GM12878 (cell line): ENCODE results near the gene CD7. TPM values are rescaled to one million over a fixed set of nuclear protein-coding genes. Genes with fewer than 3 reads are reported as not detected.

Source experiments
- ATAC-seq: fragments of 200-7000 bp; cut with Tn5 transposase; 3 replicates; pipeline ENCODE4 v1.9.1; 2020; ENCODE audit warnings: mild to moderate bottlenecking, moderate library complexity
- BruUV-seq: library from RNA; stranded (reverse); fragments of 400-500 nt; replicated peaks from 2 replicates; lab custom pipeline; 2021; lab: Mats Ljungman, UMichigan
- CTCF ChIA-PET: fragments of 300-600 bp; sonication (Branson Sonifier 250); formaldehyde crosslinking; extraction: SDS; loops from one replicate; lab custom pipeline; 2021; ENCODE audit warnings: inconsistent platforms; lab: Yijun Ruan, JAX
- POLR2A ChIA-PET: fragments of 350-600 bp; formaldehyde crosslinking; extraction: SDS; loops from one replicate; lab custom pipeline; 2021; ENCODE audit warnings: inconsistent platforms; lab: Charles Lee
- RAD21 ChIA-PET: fragments of 300-600 bp; sonication (Branson Sonifier 250); formaldehyde crosslinking; loops from one replicate; lab custom pipeline; 2023; ENCODE audit warnings: antibody characterized with exemption; ENCODE audit not compliant: unreplicated experiment; lab: Charles Lee
- SMC1A ChIA-PET: fragments of 300-600 bp; sonication (Branson Sonifier 250); formaldehyde crosslinking; loops from one replicate; lab custom pipeline; 2023; ENCODE audit not compliant: unreplicated experiment, uncharacterized antibody; lab: Charles Lee
- DNase-seq: peaks from one replicate; pipeline ENCODE4 v3.0.0-alpha.2; 2011; ENCODE audit warnings: low read depth, low spot score
- FAIRE-seq: peaks from 3 replicates; lab custom pipeline; 2011; peaks lifted over from hg19 to GRCh38; lab: Jason Lieb, UNC
- H2AFZ ChIP-seq: 2 replicates; pipeline ENCODE4 v1.6.0; 2011; ENCODE audit warnings: low read depth, low read length, control low read depth; ENCODE audit not compliant: control insufficient read depth
- H3K27ac ChIP-seq: 2 replicates; pipeline ENCODE4 v1.5.1; 2011; ENCODE audit warnings: control low read depth; ENCODE audit not compliant: control insufficient read depth, insufficient read depth
- H3K27me3 ChIP-seq, 2 experiments: replicated peaks in 1 of 2; 2 replicates each; pipeline versions ENCODE4 v1.6.0 to v1.6.1; 2011; ENCODE audit warnings: low read length in 1 of 2; ENCODE audit not compliant: control insufficient read depth in 2 of 2, insufficient read depth in 2 of 2
- H3K36me3 ChIP-seq, 2 experiments: 2 replicates each; pipeline ENCODE4 v1.5.1; 2011; ENCODE audit warnings: low read length in 1 of 2; ENCODE audit not compliant: control insufficient read depth in 2 of 2, insufficient read depth in 2 of 2
- H3K4me1 ChIP-seq: 2 replicates; pipeline ENCODE4 v1.6.1; 2011; ENCODE audit warnings: mild to moderate bottlenecking, low read length, moderate library complexity, mixed read lengths; ENCODE audit not compliant: control insufficient read depth, insufficient read depth
- H3K4me2 ChIP-seq: 2 replicates; pipeline ENCODE4 v1.6.0; 2011; ENCODE audit warnings: control low read depth; ENCODE audit not compliant: control insufficient read depth, insufficient read depth
- H3K4me3 ChIP-seq: fragments of 200-600 bp; sonication (generic); 2 replicates; pipeline ENCODE4 v1.5.1; 2016
- H3K79me2 ChIP-seq: 2 replicates; pipeline ENCODE4 v1.6.0; 2011; ENCODE audit warnings: low read length; ENCODE audit not compliant: control insufficient read depth, insufficient read depth
- H3K9ac ChIP-seq: 2 replicates; pipeline ENCODE4 v1.8.0; 2011; ENCODE audit warnings: low read length, control low read depth, mixed read lengths; ENCODE audit not compliant: control insufficient read depth, insufficient read depth
- H3K9me3 ChIP-seq: replicated peaks from 3 replicates; pipeline ENCODE4 v1.5.1; 2011; ENCODE audit warnings: mild to moderate bottlenecking, low read length; ENCODE audit not compliant: control insufficient read depth, insufficient read depth
- H4K20me1 ChIP-seq: 2 replicates; pipeline ENCODE4 v1.6.0; 2011; ENCODE audit not compliant: control insufficient read depth, insufficient read depth
- EGR1 ChIP-seq, 2 experiments: IDR thresholded peaks; 1 replicate in 1 of 2; 2 replicates in 1 of 2; pipeline ENCODE4 v1.6.1; 2011 to 2012; ENCODE audit warnings: low read depth in 2 of 2, low read length in 2 of 2, borderline replicate concordance in 1 of 2, mild to moderate bottlenecking in 1 of 2, moderate library complexity in 1 of 2
- MTA3 ChIP-seq: IDR thresholded peaks from 2 replicates; pipeline ENCODE4 v1.6.1; 2012; ENCODE audit warnings: low read length, inconsistent platforms, borderline replicate concordance
- SKIL ChIP-seq: fragments of 450-650 bp; IDR thresholded peaks from 2 replicates; pipeline ENCODE4 v1.6.1; 2017; ENCODE audit warnings: mild to moderate bottlenecking, low read depth, inconsistent platforms; ENCODE audit not compliant: poor library complexity, severe bottlenecking
- TBL1XR1 ChIP-seq: IDR thresholded peaks from 2 replicates; pipeline ENCODE4 v1.6.1; 2012; ENCODE audit warnings: low read depth, low read length, improper control_type of control experiment
- WGBS: methylation state at CpG from one replicate; pipeline ENCODE4 v1.1.6; 2016; ENCODE audit warnings: low lambda C conversion rate; ENCODE audit not compliant: insufficient replicate concordance, insufficient coverage; ENCODE audit errors: missing lambda C conversion rate; 5-methylcytosine and 5-hydroxymethylcytosine counted together
- in situ Hi-C: fragments of 300-500 bp; cut with MboI; formaldehyde crosslinking; loops from 9 replicates; pipeline ENCODE4 v1.14.3; 2018; ENCODE audit warnings: mixed read lengths
- intact Hi-C: fragments of 100-400 bp; cut with micrococcal nuclease; formaldehyde crosslinking; loops from one replicate; pipeline ENCODE4 v1.14.2; 2022; ENCODE audit not compliant: unreplicated experiment
- polyA plus RNA-seq, 11 experiments: library from polyadenylated mRNA; depleted of rRNA in 4 of 11; unstranded in 6 of 11; stranded (reverse) in 5 of 11; fragments of >200 nt; fragmentation: Nextera tagmentation in 4 of 11; fragmentation: Illumina TruSeq in 1 of 11; extraction: Ambion mirVana in 4 of 11; extraction: Trizol in 1 of 11; gene quantifications; 1 replicate in 1 of 11; 2 replicates in 10 of 11; pipeline versions ENCODE4 v1.2.1 to v1.2.3, GENCODE V29; 2011 to 2016; ENCODE audit warnings: inconsistent platforms in 2 of 11, missing spikeins in 2 of 11, low read depth in 1 of 11
- total RNA-seq, 4 experiments: library from RNA; depleted of rRNA in 3 of 4; stranded (reverse); fragments of >200 nt in 3 of 4; fragmentation: Illumina TruSeq in 1 of 4; extraction: Trizol in 1 of 4; gene quantifications; 2 replicates each; pipeline versions ENCODE4 v1.2.1 to v1.2.3, GENCODE V29; 2013 to 2021
- TF ChIP-seq, protein P1 (sequence below): fragments of 450-650 bp; IDR thresholded peaks from 2 replicates; pipeline ENCODE4 v1.6.1; 2014; ENCODE audit warnings: mild to moderate bottlenecking
- TF ChIP-seq, protein P2 (sequence below): fragments of 450-650 bp; IDR thresholded peaks from 2 replicates; pipeline ENCODE4 v1.6.1; 2016; ENCODE audit warnings: mild to moderate bottlenecking

The CD7 gene
- total and polyA plus RNA-seq, 10 of the 15 experiments (the other 5 are each of a cell fraction or from before 2014, with no cell fraction given), result 0.33 TPM; not detected in 9

DNA sequence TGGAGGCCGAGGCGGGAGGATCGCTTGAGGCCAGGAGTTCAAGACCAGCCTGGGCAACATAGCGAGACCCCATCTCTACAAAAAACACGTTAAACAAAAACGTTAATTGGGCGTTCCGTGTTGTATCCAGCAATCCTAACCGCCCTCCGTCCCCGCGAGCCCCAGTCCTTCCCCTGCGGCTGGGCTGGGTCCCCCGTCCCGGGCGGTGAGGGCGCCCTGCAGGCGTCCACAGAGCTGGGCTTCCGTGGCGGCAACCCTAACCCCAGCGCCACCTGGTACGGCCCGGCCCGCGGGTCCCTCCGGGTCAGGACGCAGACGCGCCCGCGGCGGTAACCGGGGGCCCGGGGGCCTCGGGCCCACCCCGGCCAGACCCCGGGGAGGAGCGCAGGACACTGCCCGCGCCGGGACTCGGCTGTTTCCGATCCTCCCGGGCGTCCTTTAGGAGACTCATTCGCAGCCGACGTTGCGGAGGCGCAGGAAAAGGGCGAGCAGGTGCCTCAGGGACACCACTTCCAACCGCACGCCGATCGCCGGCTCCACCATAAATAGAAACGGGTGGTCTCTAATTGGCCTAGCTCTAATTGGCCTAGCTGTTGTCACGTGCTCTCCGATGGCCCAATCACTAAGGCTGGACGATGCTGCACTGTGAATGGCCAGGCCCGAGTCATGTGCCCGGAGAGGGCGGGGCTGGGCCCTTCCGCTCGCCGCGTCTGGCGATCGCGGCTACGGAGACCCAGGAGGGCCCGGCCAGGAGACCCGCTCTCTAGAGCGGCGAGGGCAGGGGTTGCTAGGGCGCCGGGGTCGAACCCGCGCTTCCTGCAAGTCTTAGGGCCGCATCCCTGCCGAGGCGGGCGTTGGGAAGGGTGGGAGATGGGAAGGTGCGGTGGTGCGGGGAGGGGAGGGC, 24.9 kb downstream of the CD7 start (continued):
- TF ChIP-seq, protein P1, sequence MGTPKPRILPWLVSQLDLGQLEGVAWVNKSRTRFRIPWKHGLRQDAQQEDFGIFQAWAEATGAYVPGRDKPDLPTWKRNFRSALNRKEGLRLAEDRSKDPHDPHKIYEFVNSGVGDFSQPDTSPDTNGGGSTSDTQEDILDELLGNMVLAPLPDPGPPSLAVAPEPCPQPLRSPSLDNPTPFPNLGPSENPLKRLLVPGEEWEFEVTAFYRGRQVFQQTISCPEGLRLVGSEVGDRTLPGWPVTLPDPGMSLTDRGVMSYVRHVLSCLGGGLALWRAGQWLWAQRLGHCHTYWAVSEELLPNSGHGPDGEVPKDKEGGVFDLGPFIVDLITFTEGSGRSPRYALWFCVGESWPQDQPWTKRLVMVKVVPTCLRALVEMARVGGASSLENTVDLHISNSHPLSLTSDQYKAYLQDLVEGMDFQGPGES, result peak; percentile 74; the same call in 1 of the 2 replicates
- TF ChIP-seq MTA3 (no peak), TBL1XR1 (no peak), SKIL (no peak)

- ChIA-PET CTCF (interaction anchor here (0.6 to 1.8 kb wide), 6 partner anchors 9 to 85 kb away, joined by 3 to 14 read pairs (median 4); no protein-coding TSS in a partner anchor), SMC1A (no interaction called here)
- peaks cover 5% of the 10 kb centered on the region for H3K4me1 ChIP-seq
- intact Hi-C loops (no loop called here), in situ Hi-C loops (no loop called here)
- no peaks in the 10 kb centered on the region for H3K27me3 ChIP-seq
- TF ChIP-seq, protein P2, sequence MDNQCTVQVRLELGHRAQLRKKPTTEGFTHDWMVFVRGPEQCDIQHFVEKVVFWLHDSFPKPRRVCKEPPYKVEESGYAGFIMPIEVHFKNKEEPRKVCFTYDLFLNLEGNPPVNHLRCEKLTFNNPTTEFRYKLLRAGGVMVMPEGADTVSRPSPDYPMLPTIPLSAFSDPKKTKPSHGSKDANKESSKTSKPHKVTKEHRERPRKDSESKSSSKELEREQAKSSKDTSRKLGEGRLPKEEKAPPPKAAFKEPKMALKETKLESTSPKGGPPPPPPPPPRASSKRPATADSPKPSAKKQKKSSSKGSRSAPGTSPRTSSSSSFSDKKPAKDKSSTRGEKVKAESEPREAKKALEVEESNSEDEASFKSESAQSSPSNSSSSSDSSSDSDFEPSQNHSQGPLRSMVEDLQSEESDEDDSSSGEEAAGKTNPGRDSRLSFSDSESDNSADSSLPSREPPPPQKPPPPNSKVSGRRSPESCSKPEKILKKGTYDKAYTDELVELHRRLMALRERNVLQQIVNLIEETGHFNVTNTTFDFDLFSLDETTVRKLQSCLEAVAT, result peak; percentile 96
- TF ChIP-seq EGR1 (IDR thresholded peaks at IDR 0.05; ENCODE audit: borderline replicate concordance in 1 of 2, low read depth in 2 of 2, low read length in 2 of 2), result no peak
- TF ChIP-seq, all 136 proteins: peak for 1
- ATAC-seq, result no peak
- Histone ChIP-seq H3K27ac (peak overlapping the region; percentile 84), H2AFZ (no peak overlapping the region), H3K9me3 (no peaks in the 10 kb centered on the region), H3K36me3 (no peaks in the 10 kb centered on the region), H4K20me1 (no peaks in the 10 kb centered on the region), H3K79me2 (peaks cover 4% of the 10 kb centered on the region), H3K4me2 (peak overlapping the region; percentile 36), H3K9ac (peak overlapping the region; percentile 96), H3K4me3 (peak overlapping the region; percentile 64)
- WGBS, result 78% methylated on average over 19 of the region's 19 CpGs
- POLR2A ChIA-PET, result interaction anchor here (1.3 to 2.2 kb wide), 7 partner anchors 8 to 375 kb away, joined by 3 to 28 read pairs (median 8); partner anchors contain the start of genes CSNK1D and SLC16A3
- FAIRE-seq, result no peak
- BruUV-seq, result no TSS peak
- RAD21 ChIA-PET, result interaction anchor here (1.1 to 1.5 kb wide), 2 partner anchors 11 to 55 kb away, joined by 3 to 16 read pairs; no protein-coding TSS in a partner anchor
- no peak for DNase-seq
Measured at GRCh38 chr17:82291582-82292250, 25.7 kb downstream of the CD7 start.
